Measurements from ENCODE around the gene CCL16.

CCL16 gene

DNA sequence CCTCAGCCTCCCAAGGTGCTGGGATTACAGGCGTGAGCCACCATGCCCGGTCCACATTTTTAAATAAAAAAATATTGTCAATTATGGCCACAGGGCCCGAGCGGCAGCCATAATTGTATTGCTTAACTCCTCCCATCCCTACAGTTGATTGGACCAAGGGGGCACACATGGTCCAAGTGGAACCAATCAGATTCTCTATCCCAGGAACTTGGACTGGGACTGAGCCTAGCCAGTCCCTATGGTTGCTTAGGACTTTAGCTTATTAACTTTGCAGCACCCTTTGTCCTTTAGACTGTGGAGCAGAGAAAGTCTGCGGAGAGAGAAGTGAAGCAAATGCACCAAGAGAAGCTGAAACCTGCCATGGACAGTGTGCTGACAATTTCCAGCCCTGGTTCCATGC, 45.2 kb downstream of the CCL16 start:
- no peak for DNase-seq (ENCODE audit: low read depth)

- DNase-seq (ENCODE audit: low read depth) = no peak
Observed at GRCh38 chr17:35934760-35935159, 46.5 kb downstream of the CCL16 start.

- DNase-seq (ENCODE audit: low read depth) = no peak
Observed at GRCh38 chr17:35932586-35932985, 48.7 kb downstream of the CCL16 start.

GRCh38 chr17:35931794-35932425, 49.4 kb downstream of the CCL16 start:
- DNase-seq (ENCODE audit: low read depth) = no peak

DNA sequence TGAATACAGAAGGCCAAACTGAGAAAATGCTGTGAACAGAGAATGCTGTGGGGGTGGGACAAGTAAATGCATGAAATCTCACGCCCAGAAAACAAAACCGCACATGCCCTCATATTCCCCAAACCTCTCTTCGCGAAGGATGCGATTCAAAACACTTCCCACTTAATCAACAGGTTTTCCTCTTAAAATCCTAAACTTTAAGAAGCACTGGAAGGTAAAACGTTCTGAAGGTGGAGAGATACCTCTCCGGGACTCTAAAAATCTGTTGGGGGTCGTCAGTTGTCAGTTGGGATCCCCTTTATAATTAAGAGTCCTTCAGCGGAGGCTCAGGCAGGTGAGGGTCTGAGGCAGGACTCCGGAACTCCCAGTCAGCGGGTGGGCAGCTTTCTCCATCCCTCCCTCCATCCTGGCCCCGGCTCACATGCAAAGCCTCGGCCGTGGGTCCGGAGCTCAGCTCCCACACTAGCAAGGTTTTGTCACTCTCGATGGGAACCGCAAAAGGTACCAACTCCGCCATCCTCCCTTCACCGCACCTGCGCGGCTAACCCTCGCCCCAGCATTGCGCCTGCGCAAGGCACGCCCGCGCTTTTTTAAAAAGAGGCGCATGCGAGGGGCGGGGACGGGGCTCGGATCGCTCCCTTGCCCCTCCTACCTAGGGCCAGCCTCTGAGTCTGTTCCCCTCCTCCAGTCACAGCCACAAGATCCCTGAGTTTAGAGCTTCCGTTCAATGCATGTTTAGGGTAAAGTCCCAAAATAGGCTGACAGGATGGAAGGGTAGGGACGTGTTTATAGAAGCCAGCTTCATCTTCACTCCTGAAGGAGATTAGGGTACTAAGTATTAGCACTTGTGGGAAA, 50.9 kb downstream of the CCL16 start, which contains the start of gene RDM1:
Gene RDM1 (minus strand): TSS at position 563 of the 855 bp plus-strand sequence. CDS start 46 bp downstream, at position 517.
- DNase-seq (ENCODE audit: low read depth) = peak; percentile 69

DNA sequence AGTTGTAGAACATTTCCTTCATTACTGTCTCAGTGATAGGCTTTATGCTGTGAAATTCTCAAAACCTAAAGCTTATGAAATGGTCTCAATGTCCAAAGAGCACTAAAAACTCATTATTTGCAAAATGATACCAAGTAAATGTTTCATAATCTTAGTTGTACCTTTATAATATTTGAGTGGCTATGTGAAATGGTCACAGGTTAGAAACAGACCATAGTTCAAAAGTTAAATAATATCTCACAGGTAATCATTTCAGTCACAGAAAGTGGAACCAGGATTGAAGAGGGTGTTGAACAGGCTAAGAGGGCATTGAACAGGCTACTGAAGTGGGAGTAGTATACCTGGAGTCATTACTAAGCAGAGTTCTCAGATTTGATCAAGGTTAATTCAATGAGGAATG, 53.6 kb downstream of the CCL16 start:
- DNase-seq (ENCODE audit: low read depth) = no peak
